HEK293 (cell line): Measurements from ENCODE around the gene ELL.

ENCODE experiments used
- BCL11B ChIP-seq: fragments of 450-650 bp; formaldehyde crosslinking; IDR thresholded peaks from 2 replicates; pipeline ENCODE4 v1.5.1; 2016; ENCODE audit warnings: low read depth, missing biosample characterization, missing genetic modification characterization
- GLIS1 ChIP-seq: fragments of 450-650 bp; formaldehyde crosslinking; IDR thresholded peaks from 2 replicates; pipeline ENCODE4 v1.5.1; 2016; ENCODE audit warnings: missing biosample characterization, missing genetic modification characterization
- HOXD13 ChIP-seq: sonication (generic); formaldehyde crosslinking; IDR thresholded peaks from 2 replicates; pipeline ENCODE4 v1.8.0; 2022; ENCODE audit warnings: missing genetic modification reagents, borderline replicate concordance
- MYNN ChIP-seq: fragments of 450-650 bp; formaldehyde crosslinking; IDR thresholded peaks from 2 replicates; pipeline ENCODE4 v1.5.1; 2016; ENCODE audit warnings: missing biosample characterization, missing genetic modification characterization, borderline replicate concordance
- OSR2 ChIP-seq: fragments of 450-650 bp; formaldehyde crosslinking; IDR thresholded peaks from 2 replicates; pipeline ENCODE4 v1.5.1; 2016; ENCODE audit warnings: missing biosample characterization, missing genetic modification characterization
- PRDM1 ChIP-seq: fragments of 450-650 bp; formaldehyde crosslinking; IDR thresholded peaks from 2 replicates; pipeline ENCODE4; 2016; ENCODE audit warnings: missing biosample characterization, missing genetic modification characterization
- PRDM4 ChIP-seq: fragments of 450-650 bp; formaldehyde crosslinking; IDR thresholded peaks from 2 replicates; pipeline ENCODE4 v1.5.1; 2017; ENCODE audit warnings: missing biosample characterization, missing genetic modification characterization
- RBAK ChIP-seq: fragments of 450-650 bp; formaldehyde crosslinking; IDR thresholded peaks from 2 replicates; pipeline ENCODE4 v1.5.1; 2016; ENCODE audit warnings: missing biosample characterization, missing genetic modification characterization
- SALL2 ChIP-seq: fragments of 450-650 bp; formaldehyde crosslinking; IDR thresholded peaks from 2 replicates; pipeline ENCODE4 v1.5.0; 2017; ENCODE audit warnings: missing biosample characterization, mild to moderate bottlenecking, missing genetic modification characterization, borderline replicate concordance
- SCRT2 ChIP-seq: fragments of 450-650 bp; formaldehyde crosslinking; IDR thresholded peaks from 2 replicates; pipeline ENCODE4 v1.5.1; 2016; ENCODE audit warnings: missing biosample characterization, missing genetic modification characterization
- TCF7L2 ChIP-seq: IDR thresholded peaks from 2 replicates; pipeline ENCODE4 v1.6.1; 2011; ENCODE audit warnings: low read depth, mild to moderate bottlenecking, inconsistent platforms, low read length, moderate library complexity, borderline replicate concordance
- ZBTB11 ChIP-seq: fragments of 450-650 bp; formaldehyde crosslinking; conservative IDR thresholded peaks from 2 replicates; pipeline ENCODE4 v1.5.1; 2016; ENCODE audit warnings: low read depth, missing biosample characterization, missing genetic modification characterization
- ZFP41 ChIP-seq: fragments of 450-650 bp; formaldehyde crosslinking; IDR thresholded peaks from 2 replicates; pipeline ENCODE4 v1.5.1; 2016; ENCODE audit warnings: missing biosample characterization, missing genetic modification characterization, borderline replicate concordance
- ZNF239 ChIP-seq: fragments of 450-650 bp; formaldehyde crosslinking; IDR thresholded peaks from 2 replicates; pipeline ENCODE4 v1.5.1; 2016; ENCODE audit warnings: missing biosample characterization, missing genetic modification characterization
- ZNF24 ChIP-seq: fragments of 450-650 bp; formaldehyde crosslinking; IDR thresholded peaks from 2 replicates; pipeline ENCODE4 v1.5.1; 2016; ENCODE audit warnings: missing biosample characterization, missing genetic modification characterization
- ZNF335 ChIP-seq: fragments of 450-650 bp; formaldehyde crosslinking; conservative IDR thresholded peaks from 2 replicates; pipeline ENCODE4 v1.5.1; 2016; ENCODE audit warnings: missing biosample characterization, missing genetic modification characterization
- ZNF341 ChIP-seq: fragments of 450-650 bp; formaldehyde crosslinking; IDR thresholded peaks from 2 replicates; pipeline ENCODE4; 2016; ENCODE audit warnings: low read depth, missing biosample characterization, missing genetic modification characterization
- ZNF350 ChIP-seq: fragments of 450-650 bp; formaldehyde crosslinking; IDR thresholded peaks from 2 replicates; pipeline ENCODE4 v1.5.0; 2017; ENCODE audit warnings: missing biosample characterization, mild to moderate bottlenecking, missing genetic modification characterization
- ZNF366 ChIP-seq: fragments of 450-650 bp; formaldehyde crosslinking; conservative IDR thresholded peaks from 2 replicates; pipeline ENCODE4 v1.5.1; 2016; ENCODE audit warnings: missing biosample characterization, missing genetic modification characterization
- ZNF391 ChIP-seq: fragments of 450-650 bp; formaldehyde crosslinking; IDR thresholded peaks from 2 replicates; pipeline ENCODE4 v1.5.1; 2016; ENCODE audit warnings: low read depth, missing biosample characterization, missing genetic modification characterization, borderline replicate concordance
- ZNF473 ChIP-seq: fragments of 450-650 bp; formaldehyde crosslinking; IDR thresholded peaks from 2 replicates; pipeline ENCODE4 v1.5.1; 2017; ENCODE audit warnings: missing biosample characterization, missing genetic modification characterization
- ZNF514 ChIP-seq: fragments of 450-650 bp; formaldehyde crosslinking; IDR thresholded peaks from 2 replicates; pipeline ENCODE4 v1.5.1; 2016; ENCODE audit warnings: missing biosample characterization, missing genetic modification characterization
- ZNF530 ChIP-seq: fragments of 450-650 bp; formaldehyde crosslinking; IDR thresholded peaks from 2 replicates; pipeline ENCODE4 v1.5.1; 2016; ENCODE audit warnings: low read depth, missing biosample characterization, missing genetic modification characterization
- ZNF549 ChIP-seq: fragments of 450-650 bp; IDR thresholded peaks from 2 replicates; pipeline ENCODE4 v1.5.1; 2018; ENCODE audit warnings: missing biosample characterization, missing genetic modification characterization, mild to moderate bottlenecking, inconsistent platforms, moderate library complexity
- ZNF623 ChIP-seq: fragments of 450-650 bp; formaldehyde crosslinking; IDR thresholded peaks from 2 replicates; pipeline ENCODE4 v1.5.1; 2016; ENCODE audit warnings: missing biosample characterization, missing genetic modification characterization
- ZNF645 ChIP-seq: fragments of 450-650 bp; formaldehyde crosslinking; IDR thresholded peaks from 2 replicates; pipeline ENCODE4; 2016; ENCODE audit warnings: missing biosample characterization, missing genetic modification characterization
- ZXDB ChIP-seq: fragments of 450-650 bp; formaldehyde crosslinking; IDR thresholded peaks from 2 replicates; pipeline ENCODE4 v1.5.1; 2016; ENCODE audit warnings: missing biosample characterization, missing genetic modification characterization
- TF ChIP-seq, protein P1 (sequence below): fragments of 450-650 bp; formaldehyde crosslinking; IDR thresholded peaks from 2 replicates; pipeline ENCODE4 v1.5.1; 2016; ENCODE audit warnings: missing biosample characterization, missing genetic modification characterization
- TF ChIP-seq, protein P2 (sequence below): fragments of 450-650 bp; formaldehyde crosslinking; IDR thresholded peaks from 2 replicates; pipeline ENCODE4 v1.5.1; 2016; ENCODE audit warnings: missing biosample characterization, missing genetic modification characterization, low read depth

Gene ELL

DNA sequence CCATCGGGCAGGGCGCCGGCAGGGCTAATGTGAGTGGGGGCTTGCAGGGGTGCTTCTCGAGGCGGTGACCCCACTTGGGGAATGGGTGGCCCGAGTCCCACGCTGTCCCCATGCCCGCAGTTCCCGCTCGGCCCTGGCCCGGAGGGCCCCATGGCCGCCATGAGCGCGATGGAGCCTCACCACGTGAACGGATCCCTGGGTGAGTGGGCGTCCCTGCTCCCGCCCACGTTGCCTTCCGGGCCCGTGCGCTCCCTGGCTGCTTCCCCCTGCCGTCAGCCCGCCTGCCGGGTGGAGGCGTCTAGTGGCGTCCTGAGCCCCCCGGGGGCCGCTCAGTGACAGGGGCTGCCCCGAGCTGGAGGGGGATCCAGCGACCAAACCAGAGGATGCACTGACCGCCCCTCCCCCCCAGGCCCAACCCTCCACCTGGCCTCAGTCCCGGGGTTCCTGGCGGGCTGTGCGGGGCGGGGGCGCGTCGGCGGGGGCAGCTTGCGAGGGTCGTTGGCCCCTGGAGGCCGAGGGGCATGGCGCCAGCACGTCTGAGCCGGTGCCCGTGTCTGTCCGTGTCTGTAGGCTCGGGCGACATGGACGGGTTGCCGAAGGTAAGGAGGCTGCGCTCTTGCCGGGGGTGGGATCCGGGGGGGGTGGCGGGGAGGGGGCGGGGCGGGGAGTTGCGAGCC lies 88.7 kb downstream of the ELL start (continued):
- TF ChIP-seq ZNF335 (tag by site-specific recombination) (peak; percentile 76), ZFP41 (tag by site-specific recombination) (no peak), PRDM4 (tag by site-specific recombination) (peak; percentile 46), ZNF350 (tag by site-specific recombination) (no peak), GLIS1 (tag by site-specific recombination) (peak; percentile 88), ZNF341 (peak; percentile 96), ZNF623 (tag by site-specific recombination) (no peak), ZNF366 (no peak), ZNF645 (tag by site-specific recombination) (no peak), ZXDB (tag by site-specific recombination) (peak; percentile 98), PRDM1 (tag by site-specific recombination) (no peak), ZBTB11 (tag by site-specific recombination) (peak; percentile 91), BCL11B (peak; percentile 88; the same call in 1 of the 2 replicates), TCF7L2 (no peak), OSR2 (tag by site-specific recombination) (peak; percentile 43), SALL2 (tag by site-specific recombination) (no peak), SCRT2 (0 out of 2 replicates have a peak, but pooled peaks have one; percentile 20), ZNF24 (tag by site-specific recombination) (peak; percentile 61; the same call in 1 of the 2 replicates), ZNF530 (no peak), ZNF239 (tag by site-specific recombination) (peak; percentile 68; the same call in 1 of the 2 replicates), ZNF514 (tag by site-specific recombination) (no peak), MYNN (tag by site-specific recombination) (no peak), ZNF549 (no peak), ZNF391 (tag by site-specific recombination) (peak; percentile 65; the same call in 1 of the 2 replicates), RBAK (tag by site-specific recombination) (no peak), HOXD13 (CRISPR knock-in tag) (no peak), ZNF473 (tag by site-specific recombination) (no peak)
- TF ChIP-seq, protein P1, sequence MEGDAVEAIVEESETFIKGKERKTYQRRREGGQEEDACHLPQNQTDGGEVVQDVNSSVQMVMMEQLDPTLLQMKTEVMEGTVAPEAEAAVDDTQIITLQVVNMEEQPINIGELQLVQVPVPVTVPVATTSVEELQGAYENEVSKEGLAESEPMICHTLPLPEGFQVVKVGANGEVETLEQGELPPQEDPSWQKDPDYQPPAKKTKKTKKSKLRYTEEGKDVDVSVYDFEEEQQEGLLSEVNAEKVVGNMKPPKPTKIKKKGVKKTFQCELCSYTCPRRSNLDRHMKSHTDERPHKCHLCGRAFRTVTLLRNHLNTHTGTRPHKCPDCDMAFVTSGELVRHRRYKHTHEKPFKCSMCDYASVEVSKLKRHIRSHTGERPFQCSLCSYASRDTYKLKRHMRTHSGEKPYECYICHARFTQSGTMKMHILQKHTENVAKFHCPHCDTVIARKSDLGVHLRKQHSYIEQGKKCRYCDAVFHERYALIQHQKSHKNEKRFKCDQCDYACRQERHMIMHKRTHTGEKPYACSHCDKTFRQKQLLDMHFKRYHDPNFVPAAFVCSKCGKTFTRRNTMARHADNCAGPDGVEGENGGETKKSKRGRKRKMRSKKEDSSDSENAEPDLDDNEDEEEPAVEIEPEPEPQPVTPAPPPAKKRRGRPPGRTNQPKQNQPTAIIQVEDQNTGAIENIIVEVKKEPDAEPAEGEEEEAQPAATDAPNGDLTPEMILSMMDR = peak; percentile 75; the same call in 1 of the 2 replicates
- TF ChIP-seq, protein P2, sequence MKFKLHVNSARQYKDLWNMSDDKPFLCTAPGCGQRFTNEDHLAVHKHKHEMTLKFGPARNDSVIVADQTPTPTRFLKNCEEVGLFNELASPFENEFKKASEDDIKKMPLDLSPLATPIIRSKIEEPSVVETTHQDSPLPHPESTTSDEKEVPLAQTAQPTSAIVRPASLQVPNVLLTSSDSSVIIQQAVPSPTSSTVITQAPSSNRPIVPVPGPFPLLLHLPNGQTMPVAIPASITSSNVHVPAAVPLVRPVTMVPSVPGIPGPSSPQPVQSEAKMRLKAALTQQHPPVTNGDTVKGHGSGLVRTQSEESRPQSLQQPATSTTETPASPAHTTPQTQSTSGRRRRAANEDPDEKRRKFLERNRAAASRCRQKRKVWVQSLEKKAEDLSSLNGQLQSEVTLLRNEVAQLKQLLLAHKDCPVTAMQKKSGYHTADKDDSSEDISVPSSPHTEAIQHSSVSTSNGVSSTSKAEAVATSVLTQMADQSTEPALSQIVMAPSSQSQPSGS (tag by site-specific recombination) = no peak
